HS-5 (cell line): ENCODE data around the gene SPINK4.
A peak's percentile ranks its signal among the peaks of the same experiment; 100 is the strongest.

Experiments
- DNase-seq: peaks from one replicate; pipeline ENCODE4 v3.0.0-alpha.2; 2012; ENCODE audit warnings: low read depth

SPINK4 gene

GRCh38 chr9:33257276-33257675, 17.3 kb downstream of the SPINK4 start:
- no peak for DNase-seq

- no peak for DNase-seq
Measured at GRCh38 chr9:33260372-33260771, 20.4 kb downstream of the SPINK4 start.

- no peak for DNase-seq
Measured at GRCh38 chr9:33263131-33264002, 23.4 kb downstream of the SPINK4 start.

- DNase-seq = no peak
Measured at GRCh38 chr9:33264003-33264472, 24.1 kb downstream of the SPINK4 start.

GRCh38 chr9:33264473-33265177, 24.7 kb downstream of the SPINK4 start, which contains the start of the genes BAG1 and CHMP5:
Gene BAG1, minus strand, starts transcription at chr9:33264708.
Gene CHMP5, plus strand, starts transcription at chr9:33265049. Its CDS starts 30 bp downstream, at chr9:33265079.
- DNase-seq = peak; percentile 97

GRCh38 chr9:33265211-33265865, 25.4 kb downstream of the SPINK4 start:
- no peak for DNase-seq

GRCh38 chr9:33267151-33267767, 27.3 kb downstream of the SPINK4 start:
- no peak for DNase-seq

GRCh38 chr9:33270146-33270545, 30.2 kb downstream of the SPINK4 start:
- DNase-seq = no peak

- DNase-seq = no peak
Measured at GRCh38 chr9:33272061-33272460, 32.1 kb downstream of the SPINK4 start.

- no peak for DNase-seq
Measured at GRCh38 chr9:33273266-33273971, 33.5 kb downstream of the SPINK4 start.

GRCh38 chr9:33273972-33274328, 34.0 kb downstream of the SPINK4 start:
- no peak for DNase-seq

GRCh38 chr9:33277484-33277883, 37.5 kb downstream of the SPINK4 start:
- DNase-seq = no peak

GRCh38 chr9:33285502-33285901, 45.5 kb downstream of the SPINK4 start:
- no peak for DNase-seq

- no peak for DNase-seq
Measured at GRCh38 chr9:33287087-33287490, 47.1 kb downstream of the SPINK4 start.

GRCh38 chr9:33288235-33288634, 48.3 kb downstream of the SPINK4 start:
- DNase-seq = no peak

GRCh38 chr9:33288828-33289483, 49.0 kb downstream of the SPINK4 start:
- no peak for DNase-seq

- DNase-seq = no peak
Measured at GRCh38 chr9:33289496-33289895, 49.5 kb downstream of the SPINK4 start.

GRCh38 chr9:33289936-33290246, 49.9 kb downstream of the SPINK4 start:
- DNase-seq = no peak

- peak; percentile 94 for DNase-seq
Measured at GRCh38 chr9:33290247-33291030, 50.5 kb downstream of the SPINK4 start, which contains the start of gene NFX1. Gene NFX1, plus strand, starts transcription at chr9:33290516. Its CDS starts 57 bp downstream, at chr9:33290573.

GRCh38 chr9:33291031-33291397, 51.0 kb downstream of the SPINK4 start:
- no peak for DNase-seq
